H1 (cell line): ENCODE data around the gene SPCS1. TPM values are rescaled to one million over a fixed set of nuclear protein-coding genes. Genes with fewer than 3 reads are reported as not detected.

Experiments
- CTCF ChIA-PET: fragments of 300-600 bp; sonication (Branson Sonifier 250); formaldehyde crosslinking; loops from one replicate; lab custom pipeline; 2021; ENCODE audit not compliant: partially characterized antibody; lab: Charles Lee
- POLR2A ChIA-PET: fragments of 300-600 bp; sonication (Branson Sonifier 250); formaldehyde crosslinking; loops from one replicate; lab custom pipeline; 2021; ENCODE audit warnings: inconsistent platforms; ENCODE audit not compliant: partially characterized antibody; lab: Charles Lee
- DNase-seq, 2 experiments: peaks; one replicate each; pipeline versions ENCODE4 v3.0.0 to v3.0.0-alpha.2; 2010 to 2022; ENCODE audit warnings: low spot score in 2 of 2, low read depth in 1 of 2, mixed read lengths in 1 of 2
- FAIRE-seq: peaks from 2 replicates; lab custom pipeline; 2011; peaks lifted over from hg19 to GRCh38; lab: Jason Lieb, UNC
- H2AFZ ChIP-seq: 2 replicates; pipeline ENCODE4 v1.8.1; 2012; ENCODE audit warnings: low read length, inconsistent platforms
- H2AK5ac ChIP-seq: 2 replicates; pipeline ENCODE4 v1.6.1; 2013; ENCODE audit warnings: low read depth, low read length
- H2BK120ac ChIP-seq: replicated peaks from 2 replicates; pipeline ENCODE3; 2013; ENCODE audit warnings: low read depth, low read length, inconsistent platforms
- H2BK12ac ChIP-seq: 2 replicates; pipeline ENCODE4 v1.6.1; 2013; ENCODE audit warnings: low read depth, low read length
- H2BK15ac ChIP-seq: 2 replicates; pipeline ENCODE4 v1.6.1; 2013; ENCODE audit warnings: low read length
- H2BK20ac ChIP-seq: 2 replicates; pipeline ENCODE4 v1.6.1; 2013; ENCODE audit warnings: low read length
- H2BK5ac ChIP-seq: 2 replicates; pipeline ENCODE4 v1.6.1; 2013; ENCODE audit warnings: low read depth, low read length
- H3K14ac ChIP-seq: 2 replicates; pipeline ENCODE4 v1.6.1; 2013; ENCODE audit warnings: inconsistent platforms; ENCODE audit not compliant: insufficient read length
- H3K18ac ChIP-seq: 2 replicates; pipeline ENCODE4 v1.6.1; 2013; ENCODE audit warnings: low read length; ENCODE audit errors: extremely low read depth
- H3K23ac ChIP-seq: 2 replicates; pipeline ENCODE4 v1.6.1; 2013; ENCODE audit warnings: inconsistent platforms; ENCODE audit not compliant: insufficient read length
- H3K23me2 ChIP-seq: 2 replicates; pipeline ENCODE4 v1.6.1; 2013; ENCODE audit warnings: low read depth, low read length
- H3K27ac ChIP-seq: 2 replicates; pipeline ENCODE4 v1.6.1; 2011; ENCODE audit warnings: low read depth, low read length, inconsistent platforms
- H3K27me3 ChIP-seq, 4 experiments: replicated peaks in 1 of 4; 1 replicate in 1 of 4; 2 replicates in 3 of 4; pipeline versions ENCODE4 v1.6.1 to v1.8.1; 2011 to 2013; ENCODE audit warnings: low read length in 3 of 4, mild to moderate bottlenecking in 3 of 4, inconsistent platforms in 2 of 4, mixed read lengths in 2 of 4, moderate library complexity in 1 of 4; ENCODE audit not compliant: control insufficient read depth in 3 of 4, insufficient read depth in 3 of 4; ENCODE audit errors: extremely low read depth in 1 of 4
- H3K36me3 ChIP-seq, 4 experiments: 2 replicates each; pipeline versions ENCODE4 v1.6.1 to v1.8.1; 2011 to 2013; ENCODE audit warnings: mild to moderate bottlenecking in 4 of 4, low read length in 3 of 4, moderate library complexity in 2 of 4, control low read depth in 1 of 4, inconsistent platforms in 1 of 4; ENCODE audit not compliant: insufficient read depth in 4 of 4, control insufficient read depth in 2 of 4
- H3K4ac ChIP-seq: replicated peaks from 2 replicates; pipeline ENCODE3; 2013; ENCODE audit warnings: low read length, low read depth, mixed read lengths, inconsistent platforms; ENCODE audit not compliant: insufficient read length
- H3K4me1 ChIP-seq, 4 experiments: replicated peaks in 1 of 4; 1 replicate in 1 of 4; 2 replicates in 3 of 4; pipeline versions ENCODE4 v1.6.1 to v1.8.1; 2011 to 2013; ENCODE audit warnings: low read length in 3 of 4, inconsistent platforms in 2 of 4, mixed read lengths in 1 of 4; ENCODE audit not compliant: insufficient read depth in 4 of 4, control insufficient read depth in 3 of 4
- H3K4me2 ChIP-seq, 2 experiments: 2 replicates each; pipeline versions ENCODE4 v1.6.1 to v1.8.1; 2011 to 2013; ENCODE audit warnings: low read depth in 2 of 2, low read length in 2 of 2, control low read depth in 1 of 2, inconsistent platforms in 1 of 2, mild to moderate bottlenecking in 1 of 2; ENCODE audit not compliant: insufficient read depth in 1 of 2
- H3K4me3 ChIP-seq, 4 experiments: fragments of 200-600, 300-600 bp in 1 of 4; sonication (generic), shearing (Covaris generic), sonication (Bioruptor Twin) in 1 of 4; 2 replicates each; pipeline versions ENCODE4 v1.5.1 to v1.8.1; 2011 to 2016; ENCODE audit warnings: low read length in 4 of 4, low read depth in 3 of 4, control low read depth in 2 of 4, inconsistent platforms in 2 of 4, mild to moderate bottlenecking in 2 of 4, mixed read lengths in 1 of 4, moderate library complexity in 1 of 4; ENCODE audit not compliant: insufficient read depth in 2 of 4; ENCODE audit errors: extremely low read depth in 1 of 4
- H3K56ac ChIP-seq: replicated peaks from 2 replicates; pipeline ENCODE3; 2013; ENCODE audit warnings: low read depth, mild to moderate bottlenecking, mixed read lengths, low read length, inconsistent platforms; ENCODE audit not compliant: insufficient read length
- H3K79me1 ChIP-seq: 2 replicates; pipeline ENCODE4 v1.6.1; 2013; ENCODE audit warnings: low read depth, low read length, control low read depth
- H3K79me2 ChIP-seq, 2 experiments: 2 replicates each; pipeline versions ENCODE4 v1.6.1 to v1.8.1; 2012 to 2013; ENCODE audit warnings: low read length in 2 of 2, mild to moderate bottlenecking in 2 of 2, inconsistent platforms in 1 of 2; ENCODE audit not compliant: insufficient read depth in 2 of 2, control insufficient read depth in 1 of 2
- H3K9ac ChIP-seq, 4 experiments: replicated peaks in 1 of 4; 1 replicate in 1 of 4; 2 replicates in 3 of 4; pipeline versions ENCODE4 v1.6.1 to v1.8.1; 2011 to 2013; ENCODE audit warnings: low read depth in 3 of 4, low read length in 3 of 4, control low read depth in 2 of 4, mild to moderate bottlenecking in 2 of 4, moderate library complexity in 2 of 4, inconsistent platforms in 1 of 4; ENCODE audit errors: extremely low read depth in 1 of 4
- H3K9me3 ChIP-seq, 2 experiments: 2 replicates each; pipeline versions ENCODE4 v1.6.1 to v1.8.1; 2012 to 2013; ENCODE audit warnings: mild to moderate bottlenecking in 2 of 2, moderate library complexity in 2 of 2, control low read depth in 1 of 2, inconsistent platforms in 1 of 2, low read depth in 1 of 2, low read length in 1 of 2, mixed read lengths in 1 of 2; ENCODE audit not compliant: insufficient read depth in 2 of 2
- H4K20me1 ChIP-seq, 2 experiments: replicated peaks in 1 of 2; 2 replicates each; pipeline versions ENCODE3 to v1.8.1; 2011 to 2013; ENCODE audit warnings: inconsistent platforms in 2 of 2, low read length in 2 of 2, mild to moderate bottlenecking in 1 of 2; ENCODE audit not compliant: insufficient read depth in 2 of 2, control insufficient read depth in 1 of 2
- H4K5ac ChIP-seq: 2 replicates; pipeline ENCODE4 v1.6.1; 2013; ENCODE audit warnings: low read length, low read depth, mixed read lengths, inconsistent platforms; ENCODE audit not compliant: insufficient read length
- H4K8ac ChIP-seq: 2 replicates; pipeline ENCODE4 v1.8.0; 2013; ENCODE audit warnings: mild to moderate bottlenecking, moderate library complexity, low read length, inconsistent platforms; ENCODE audit not compliant: insufficient read depth; ENCODE audit errors: extremely low read depth
- H4K91ac ChIP-seq: replicated peaks from 2 replicates; pipeline ENCODE3; 2013; ENCODE audit warnings: low read length, mixed read lengths, inconsistent platforms; ENCODE audit not compliant: insufficient read length
- ASH2L ChIP-seq: fragments of 200-600, 300-600 bp; sonication (generic); IDR thresholded peaks from one replicate; pipeline ENCODE4 v1.7.1; 2017; ENCODE audit warnings: low read length
- CBX5 ChIP-seq: fragments of 300-800, 300-1000 bp; sonication (generic); IDR thresholded peaks from 2 replicates; pipeline ENCODE4 v1.7.1; 2016; ENCODE audit warnings: antibody characterized with exemption, low read length, low read depth
- CHD1 ChIP-seq: IDR thresholded peaks from 2 replicates; pipeline ENCODE4 v1.6.1; 2012; ENCODE audit warnings: low read depth, low read length, improper control_type of control experiment
- JUND ChIP-seq: IDR thresholded peaks from 2 replicates; pipeline ENCODE4 v1.6.1; 2011; ENCODE audit warnings: mild to moderate bottlenecking, improper control_type of control experiment, low read length
- KDM1A ChIP-seq: fragments of 200-600, 300-600 bp; sonication (generic); IDR thresholded peaks from 2 replicates; pipeline ENCODE4 v1.7.1; 2016; ENCODE audit warnings: mild to moderate bottlenecking, low read length, borderline replicate concordance
- KDM5A ChIP-seq: fragments of 200-600 bp; IDR thresholded peaks from 2 replicates; pipeline ENCODE4 v1.7.1; 2012; ENCODE audit warnings: mild to moderate bottlenecking, low read length, inconsistent platforms, mixed read lengths
- RAD21 ChIP-seq, 2 experiments: IDR thresholded peaks in 1 of 2; conservative IDR thresholded peaks in 1 of 2; 2 replicates each; pipeline ENCODE4 v1.6.1; 2011; ENCODE audit warnings: low read depth in 2 of 2, low read length in 2 of 2, improper control_type of control experiment in 1 of 2, inconsistent platforms in 1 of 2, mild to moderate bottlenecking in 1 of 2, moderate library complexity in 1 of 2
- SIN3A ChIP-seq, 2 experiments: IDR thresholded peaks in 1 of 2; conservative IDR thresholded peaks in 1 of 2; 2 replicates each; pipeline ENCODE4 v1.6.1; 2011 to 2012; ENCODE audit warnings: low read length in 2 of 2, improper control_type of control experiment in 1 of 2, low read depth in 1 of 2, mild to moderate bottlenecking in 1 of 2
- SIRT6 ChIP-seq: IDR thresholded peaks from one replicate; pipeline ENCODE4 v1.7.1; 2012; ENCODE audit warnings: low read length, inconsistent platforms
- SIX5 ChIP-seq: IDR thresholded peaks from 2 replicates; pipeline ENCODE4 v1.6.1; 2011; ENCODE audit warnings: mild to moderate bottlenecking, low read depth, low read length
- SP4 ChIP-seq: IDR thresholded peaks from 2 replicates; pipeline ENCODE4 v1.6.1; 2012; ENCODE audit warnings: low read length, inconsistent platforms
- SUZ12 ChIP-seq: fragments of 200-600 bp; sonication (generic); IDR thresholded peaks from 2 replicates; pipeline ENCODE4 v1.6.1; 2012; ENCODE audit warnings: mild to moderate bottlenecking, inconsistent platforms, low read length, moderate library complexity, mixed read lengths
- TAF1 ChIP-seq: IDR thresholded peaks from 2 replicates; pipeline ENCODE4 v1.6.1; 2011; ENCODE audit warnings: mild to moderate bottlenecking, low read depth, low read length
- WGBS, 2 experiments: shearing (Covaris generic) in 1 of 2; methylation state at CpG; one replicate each; pipeline versions ENCODE4 v1.1.6 to v1.1.7; 2013 to 2015; ENCODE audit warnings: low lambda C conversion rate in 2 of 2, mixed read lengths in 2 of 2, inconsistent platforms in 1 of 2, low coverage in 1 of 2, missing lambda C conversion rate in 1 of 2; ENCODE audit not compliant: insufficient replicate concordance in 2 of 2, insufficient coverage in 1 of 2, insufficient read length in 1 of 2; ENCODE audit errors: extremely low coverage in 1 of 2, missing lambda C conversion rate in 1 of 2; 5-methylcytosine and 5-hydroxymethylcytosine counted together
- polyA plus RNA-seq, 7 experiments: library from polyadenylated mRNA; depleted of rRNA in 3 of 7; stranded (reverse) in 5 of 7; unstranded in 2 of 7; fragments of >200 nt in 5 of 7; fragments of 200-250 nt in 2 of 7; gene quantifications; 1 replicate in 5 of 7; 2 replicates in 1 of 7; 4 replicates in 1 of 7; pipeline versions ENCODE4 v1.2.1 to v1.2.3, GENCODE V29; 2011 to 2013; ENCODE audit warnings: missing spikeins in 2 of 7, mixed read lengths in 2 of 7
- total RNA-seq: library from RNA; stranded (reverse); fragmentation: NEBNext Ultra II Directional; extraction: Animal tissue kit (Norgen Biotek cat#: 25700); gene quantifications from 2 replicates; pipeline ENCODE4 v1.2.1, GENCODE V29; 2021
- TF ChIP-seq, protein P1 (sequence below): IDR thresholded peaks from 2 replicates; pipeline ENCODE4 v1.6.1; 2012; ENCODE audit warnings: inconsistent platforms

SPCS1 gene
- total and polyA plus RNA-seq, 2 of the 8 experiments (the other 6 are each of a cell fraction or from before 2014, with no cell fraction given) = 104 to 191 TPM

DNA sequence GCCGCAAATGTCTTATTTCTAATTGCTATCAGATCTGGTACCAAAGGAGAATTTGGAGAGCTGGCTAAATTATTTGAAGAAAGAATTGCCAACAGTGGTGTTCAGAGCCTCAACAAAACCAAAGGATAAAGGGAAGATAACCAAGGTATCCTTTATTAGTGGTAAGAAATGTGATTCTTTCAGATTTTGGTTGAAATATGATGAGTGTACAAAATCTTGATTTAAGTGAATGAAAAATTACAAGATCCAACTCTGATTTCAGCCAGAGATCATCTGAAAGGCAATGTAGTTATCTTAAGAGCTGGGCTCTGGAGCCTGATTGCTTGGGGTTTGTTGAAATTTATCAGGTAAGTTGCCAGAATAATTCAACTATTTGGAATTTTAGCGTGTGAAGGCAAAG lies 15.3 kb upstream of the SPCS1 start:
- no peak for FAIRE-seq
- peaks cover 9 to 31% of the 10 kb centered on the region in 2 experiments for H3K79me2 ChIP-seq
- TF ChIP-seq CBX5 (no peak), TAF1 (no peak), JUND (no peak), KDM5A (no peak), KDM1A (no peak), SP4 (no peak), SIX5 (no peak), CHD1 (no peak), RAD21 (IDR thresholded peaks at IDR 0.05 in 1 of 2, conservative IDR thresholded peaks at IDR 0.05 in 1 of 2; ENCODE audit: low read depth in 2 of 2, low read length in 2 of 2) (no peak), SIRT6 (no peak), ASH2L (no peak), SUZ12 (no peak), SIN3A (conservative IDR thresholded peaks at IDR 0.05 in 1 of 2, IDR thresholded peaks at IDR 0.05 in 1 of 2; ENCODE audit: low read depth in 1 of 2, low read length in 2 of 2) (no peak)
- TF ChIP-seq, protein P1, sequence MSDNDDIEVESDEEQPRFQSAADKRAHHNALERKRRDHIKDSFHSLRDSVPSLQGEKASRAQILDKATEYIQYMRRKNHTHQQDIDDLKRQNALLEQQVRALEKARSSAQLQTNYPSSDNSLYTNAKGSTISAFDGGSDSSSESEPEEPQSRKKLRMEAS = no peak

More for the DNA sequence above, 15.3 kb upstream of the SPCS1 start:
- Histone ChIP-seq H3K79me1 (peaks cover 5% of the 10 kb centered on the region; the same call in 1 of the 2 replicates), H3K27me3 (no peaks in the 10 kb centered on the region), H2AFZ (no peak overlapping the region), H3K56ac (no peak overlapping the region), H3K23me2 (no peaks in the 10 kb centered on the region), H2BK20ac (no peak overlapping the region), H3K9me3 (no peaks in the 10 kb centered on the region), H3K27ac (no peak overlapping the region), H2BK120ac (no peak overlapping the region), H2BK12ac (no peak overlapping the region), H4K20me1 (peaks cover 3 to 12% of the 10 kb centered on the region in 2 experiments), H3K4me3 (no peak overlapping the region), H2BK5ac (no peak overlapping the region), H2BK15ac (no peak overlapping the region), H3K23ac (no peak overlapping the region), H3K4ac (no peak overlapping the region), H3K18ac (no peak overlapping the region), H3K9ac (no peak overlapping the region), H4K5ac (no peak overlapping the region), H2AK5ac (no peak overlapping the region), H4K91ac (no peak overlapping the region), H3K14ac (no peak overlapping the region), H3K36me3 (peaks cover 64 to 88% (median 80%) of the 10 kb centered on the region in 4 experiments), H3K4me1 (peaks cover 0 to 2% (median under 1%) of the 10 kb centered on the region in 4 experiments; a peak in 3 of 7 replicates), H4K8ac (no peak overlapping the region), H3K4me2 (no peak overlapping the region)
- ChIA-PET POLR2A (interaction anchor here (0.8 to 16.2 kb wide), 6 partner anchors 12 to 96 kb away, joined by 3 to 347 read pairs (median 7); partner anchors contain the start of genes GLT8D1, NEK4 and SPCS1), CTCF (interaction anchor here (0.7 kb wide), 1 partner anchor 25 kb away, joined by 3 read pairs; no protein-coding TSS in a partner anchor)
- 97% methylated on average over 2 of the region's 2 CpGs; no CpG with 5 or more reads in 1 of the 2 experiments for WGBS, 2 experiments
- no peak for DNase-seq
